GM18502 (cell line): ENCODE measurements around the gene RNF208.

Experiments used
- ATAC-seq: cut with Tn5 transposase; IDR thresholded peaks from one replicate; pipeline ENCODE4 v1.9.1; 2021; ENCODE audit warnings: mild to moderate bottlenecking; ENCODE audit not compliant: unreplicated experiment, poor library complexity

The RNF208 gene

DNA sequence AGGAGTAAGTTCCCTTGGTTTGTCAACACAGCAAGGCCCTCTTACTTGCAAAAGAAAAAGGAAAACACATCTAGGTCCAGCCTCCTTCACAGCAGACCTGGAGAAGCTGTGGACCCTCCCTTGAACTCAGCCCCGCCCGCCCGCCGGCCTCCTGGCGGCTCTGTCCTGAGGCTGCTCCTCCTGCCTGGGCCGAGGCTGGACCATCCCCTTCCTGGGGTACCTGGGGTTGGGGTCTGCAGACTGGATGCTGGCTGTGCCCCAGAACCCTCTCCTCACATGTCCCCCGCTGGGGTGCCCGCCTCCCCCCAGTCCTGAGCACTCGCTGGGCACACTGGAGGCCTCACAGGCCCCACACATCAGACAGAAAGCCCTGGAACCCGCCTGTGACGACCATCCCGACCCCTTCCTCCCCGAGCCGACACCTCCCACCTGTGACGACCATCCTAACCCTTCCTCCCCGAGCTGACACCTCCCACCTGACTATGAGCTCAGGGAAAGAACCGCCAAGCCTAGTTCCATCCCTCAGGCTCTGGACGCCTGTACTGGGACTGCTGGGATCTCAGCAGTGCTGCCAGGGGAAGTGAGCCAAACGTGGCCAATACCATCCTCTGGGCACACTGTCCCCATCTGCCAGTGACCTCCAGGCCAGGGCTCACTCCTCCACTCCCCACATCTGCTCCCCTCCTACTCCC is 43.0 kb downstream of the RNF208 start:
- ATAC-seq: no peak

DNA sequence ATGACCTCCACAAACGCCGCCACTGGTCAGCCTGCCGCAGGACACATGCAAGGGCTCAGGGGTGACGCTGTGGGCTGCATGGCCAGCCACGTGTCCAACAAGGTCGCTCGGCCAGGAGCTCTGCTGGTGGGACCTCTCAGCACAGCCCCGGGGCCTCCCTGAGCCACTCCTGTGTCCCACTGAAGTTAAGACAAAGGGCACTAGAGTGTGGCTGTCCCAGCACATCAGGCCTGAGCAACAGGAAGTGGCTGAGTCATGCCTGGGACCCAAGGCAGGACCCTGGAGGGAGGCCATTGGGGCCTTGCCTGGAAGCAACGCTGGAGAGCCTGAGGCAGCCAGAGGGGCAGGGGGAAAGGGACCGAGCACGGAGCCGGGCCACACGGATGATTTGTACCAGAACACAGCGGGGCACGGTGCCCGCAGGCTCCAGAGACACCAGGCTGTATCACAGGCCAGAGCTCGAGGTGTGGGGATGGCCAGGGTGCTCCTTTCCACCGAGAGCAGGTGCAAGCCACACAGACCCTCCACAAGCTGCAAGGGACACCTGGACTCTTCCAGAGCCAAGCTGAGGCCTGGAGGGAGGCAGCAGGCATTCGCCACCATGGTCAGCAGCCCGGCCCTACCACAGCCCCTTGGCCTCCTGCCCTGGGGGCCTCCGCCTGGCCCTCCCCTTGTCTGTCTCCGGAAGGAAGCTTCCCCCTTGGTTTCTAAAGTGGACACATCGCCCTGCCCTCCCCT is 43.7 kb downstream of the RNF208 start:
- ATAC-seq: no peak

DNA sequence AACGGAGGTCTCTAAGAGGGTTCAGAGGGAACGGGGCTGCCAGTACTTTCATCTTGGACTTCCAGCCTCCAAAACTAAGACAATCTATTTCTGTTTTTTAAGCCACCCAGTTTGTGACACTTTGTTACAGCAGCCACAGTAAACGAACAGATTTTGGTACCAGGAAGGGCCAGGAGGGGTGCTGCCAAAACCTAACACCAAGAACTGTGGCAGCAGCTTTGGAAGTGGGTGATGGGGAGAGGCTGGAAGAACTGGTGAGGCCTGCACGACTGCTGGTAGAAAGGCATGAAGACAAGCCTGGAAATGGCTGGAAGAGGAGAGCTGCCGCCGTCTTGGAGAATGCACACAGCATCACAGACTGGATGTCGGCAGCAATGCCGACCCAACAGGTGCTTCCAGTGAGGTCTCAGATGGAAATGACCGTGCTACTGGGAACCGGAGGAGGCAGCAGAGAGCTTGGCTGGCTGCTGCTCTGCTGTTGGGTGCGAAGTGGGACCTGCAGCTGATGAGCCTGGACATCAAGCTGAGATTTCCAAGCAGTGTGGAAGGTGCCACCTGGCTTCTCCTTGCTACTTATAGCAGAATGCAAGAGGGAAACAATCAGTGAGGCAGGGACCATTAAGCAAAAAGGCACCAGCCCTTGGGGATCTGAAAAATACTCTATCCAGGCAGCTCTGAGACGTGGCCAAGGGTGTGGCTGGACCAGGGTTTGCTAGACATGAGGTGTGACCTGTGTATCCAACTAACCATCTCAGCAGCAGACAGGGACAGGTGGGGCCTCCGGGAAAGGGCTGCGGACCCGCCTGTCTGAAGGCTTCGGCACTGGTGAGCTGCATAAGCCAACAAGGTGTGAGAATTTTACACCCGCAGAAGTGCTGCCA is 45.5 kb downstream of the RNF208 start:
- no peak for ATAC-seq

DNA sequence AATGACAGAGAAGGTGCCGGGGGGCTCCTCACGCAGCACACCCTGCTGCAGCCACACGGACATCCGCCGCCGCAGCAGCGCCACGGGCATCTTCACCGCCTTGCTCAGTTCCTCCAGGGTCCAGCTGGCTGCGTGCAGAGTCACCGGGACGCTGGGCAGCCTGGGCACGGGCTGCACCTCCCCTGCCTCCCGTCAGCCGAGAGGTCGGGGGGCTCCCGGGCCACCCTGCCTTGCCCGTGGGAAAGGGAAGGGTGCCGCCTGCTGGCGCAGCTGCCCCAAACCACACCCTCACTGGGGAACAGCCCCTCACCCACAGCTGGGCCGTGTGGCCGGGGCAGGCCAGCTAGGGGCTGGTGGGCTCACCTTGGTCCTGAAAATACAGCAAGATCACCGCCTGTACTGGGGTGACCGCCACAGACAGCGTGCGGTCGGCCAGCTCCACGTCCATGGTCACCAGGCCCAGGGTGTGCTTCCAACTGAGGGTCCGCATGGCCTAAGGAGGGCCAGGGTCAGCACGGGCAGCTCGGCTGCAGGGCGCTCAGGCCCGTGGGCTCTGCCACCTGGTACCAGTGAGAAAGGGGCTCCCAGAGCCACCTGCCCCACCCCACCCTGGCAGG is 46.6 kb downstream of the RNF208 start:
- no peak for ATAC-seq

DNA sequence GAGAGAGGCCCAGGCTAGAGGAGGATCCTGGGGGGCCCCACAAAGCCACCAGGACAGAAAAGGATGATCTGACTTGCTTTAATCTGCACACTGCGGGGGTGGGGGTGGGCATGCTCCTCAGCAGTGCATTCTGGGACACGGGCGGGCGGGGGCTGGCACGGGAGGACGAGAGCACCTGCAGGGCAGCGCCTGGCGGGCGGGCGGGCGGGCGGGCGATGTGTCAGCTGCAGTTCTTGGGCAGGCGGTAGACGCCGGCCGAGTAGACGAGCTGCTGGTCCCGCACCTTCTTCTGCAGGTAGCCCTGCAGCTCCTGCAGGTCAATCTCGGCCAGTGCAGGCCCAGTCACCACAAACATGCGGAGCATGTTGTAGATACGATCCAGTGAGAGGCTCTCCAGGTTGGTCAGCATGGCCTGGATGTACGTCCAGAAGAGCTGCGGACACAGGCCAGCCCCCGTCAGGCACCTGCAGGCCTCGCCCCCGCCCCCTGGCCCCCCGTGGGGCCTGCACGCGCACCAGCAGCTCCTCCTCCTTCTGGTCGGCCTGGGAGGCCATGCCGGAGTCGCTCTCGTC is 47.2 kb downstream of the RNF208 start:
- no peak for ATAC-seq

DNA sequence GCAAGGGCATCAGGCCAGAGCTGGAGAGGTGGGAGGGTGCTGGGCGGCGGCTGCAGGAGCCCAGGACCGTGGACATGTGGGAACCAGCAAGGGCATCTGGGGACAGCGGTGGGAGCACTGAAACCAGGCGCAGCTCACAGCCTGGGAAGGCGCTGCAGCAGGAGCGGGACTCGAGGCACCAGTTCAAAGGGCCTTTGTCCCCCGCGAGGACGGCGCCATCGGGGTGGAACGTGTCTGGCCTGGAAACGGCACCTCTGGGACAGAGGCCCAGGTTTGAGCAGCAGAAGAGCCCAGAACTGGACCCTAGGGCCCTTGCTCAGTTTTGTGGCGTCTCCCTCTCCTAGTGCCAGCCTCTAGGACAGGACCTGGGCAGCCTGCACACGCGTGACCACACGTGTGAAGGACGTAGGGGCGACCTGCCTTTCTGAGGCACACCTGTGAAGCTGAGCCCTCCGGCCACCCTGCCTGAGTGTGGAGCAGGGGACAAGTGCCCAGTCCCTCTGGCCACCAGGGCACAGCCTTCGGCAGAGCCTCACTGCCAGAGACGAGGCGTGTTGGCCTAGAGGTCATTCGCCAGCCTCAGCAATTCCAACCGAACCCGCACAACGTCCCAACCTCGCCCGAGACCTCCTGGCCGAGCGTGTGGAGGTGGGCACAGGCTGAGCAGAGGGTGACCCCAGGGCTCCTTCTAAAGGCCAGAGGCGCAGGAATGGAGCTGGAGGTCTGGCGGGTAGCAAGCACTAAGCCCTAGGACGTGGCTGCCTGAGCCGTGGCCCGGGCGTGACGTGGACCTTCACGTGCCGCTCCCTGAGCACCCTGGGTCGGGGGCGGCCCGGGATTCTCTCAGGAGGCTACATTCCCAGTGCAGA is 48.0 kb downstream of the RNF208 start:
- ATAC-seq: no peak

DNA sequence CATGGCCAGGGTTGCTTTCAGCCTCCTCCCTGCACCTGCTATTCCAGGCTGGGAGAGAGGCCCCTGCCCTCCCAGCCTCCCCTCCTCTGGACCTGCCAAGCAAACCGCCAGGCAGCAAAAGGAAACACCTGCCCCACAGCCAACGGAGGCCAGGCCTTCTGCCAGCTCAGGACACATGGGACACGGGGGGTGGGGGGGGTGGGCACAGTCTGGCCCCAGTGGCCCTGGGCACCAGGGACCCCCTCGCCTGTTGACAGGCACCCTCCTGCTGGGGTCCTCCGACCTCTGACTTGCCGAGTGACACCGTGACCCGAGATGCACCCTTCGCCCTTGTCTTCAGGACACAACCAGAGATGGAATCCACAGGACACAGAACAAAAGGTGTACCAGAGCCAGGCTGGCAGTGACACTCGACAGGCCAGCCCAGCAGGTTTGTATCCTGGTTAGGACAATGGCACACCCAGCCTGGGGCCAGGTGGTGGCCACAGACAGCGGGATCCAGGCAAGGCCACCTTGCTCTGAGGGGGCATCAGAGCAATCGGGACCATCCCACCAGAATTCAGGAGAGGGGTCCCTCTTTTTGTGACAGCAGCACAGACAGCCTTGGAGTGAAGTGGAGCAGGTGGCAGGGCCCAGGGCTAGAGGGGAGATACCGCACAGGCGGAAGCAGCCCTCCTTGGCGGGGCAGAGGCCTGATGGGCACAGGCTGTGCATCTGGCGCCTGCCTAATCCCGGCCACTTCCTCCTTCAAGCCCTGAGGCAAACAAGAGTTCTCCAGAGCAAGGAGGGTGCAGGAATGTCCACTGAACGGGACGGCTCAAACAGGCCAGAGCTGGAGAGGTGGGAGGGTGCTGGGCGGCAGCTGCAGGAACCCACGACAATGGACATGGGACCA is 48.9 kb downstream of the RNF208 start:
- no peak for ATAC-seq

DNA sequence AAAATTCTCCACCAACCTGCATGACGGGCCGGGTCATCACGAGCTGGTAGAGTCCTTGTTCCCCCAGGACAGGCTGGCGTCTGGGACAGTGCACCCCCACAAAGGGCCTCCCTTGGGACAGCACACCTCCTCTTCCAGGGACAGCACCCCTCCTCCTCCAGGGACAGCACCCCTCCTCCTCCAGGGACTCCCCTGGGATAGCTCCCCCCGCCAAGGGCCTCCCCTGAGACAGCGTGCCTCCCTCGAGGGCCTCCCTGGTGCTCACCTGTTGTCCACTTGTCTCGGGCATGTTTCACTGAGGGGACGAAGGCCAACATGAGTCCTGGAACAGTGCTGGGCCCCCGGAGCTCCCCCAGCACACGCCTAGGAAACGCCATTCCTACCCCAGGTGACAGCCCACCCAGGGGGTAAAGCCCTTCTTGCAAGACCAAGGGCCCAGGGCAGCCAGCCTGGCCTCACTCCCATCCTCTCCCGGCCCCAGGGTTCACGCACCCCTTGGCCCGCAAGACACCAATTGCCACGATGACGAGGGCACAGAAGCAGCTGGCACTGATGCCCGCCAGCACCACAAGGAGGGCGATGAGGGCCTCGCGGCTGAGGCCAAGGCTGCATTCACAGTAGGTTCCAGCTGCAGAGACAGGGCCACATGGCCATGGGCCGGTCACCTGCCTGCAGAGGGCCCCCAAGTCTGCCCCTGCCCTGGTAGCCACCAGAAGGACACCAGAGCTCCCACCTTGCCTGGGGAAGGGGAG is 50.7 kb downstream of the RNF208 start:
- ATAC-seq: no peak

DNA sequence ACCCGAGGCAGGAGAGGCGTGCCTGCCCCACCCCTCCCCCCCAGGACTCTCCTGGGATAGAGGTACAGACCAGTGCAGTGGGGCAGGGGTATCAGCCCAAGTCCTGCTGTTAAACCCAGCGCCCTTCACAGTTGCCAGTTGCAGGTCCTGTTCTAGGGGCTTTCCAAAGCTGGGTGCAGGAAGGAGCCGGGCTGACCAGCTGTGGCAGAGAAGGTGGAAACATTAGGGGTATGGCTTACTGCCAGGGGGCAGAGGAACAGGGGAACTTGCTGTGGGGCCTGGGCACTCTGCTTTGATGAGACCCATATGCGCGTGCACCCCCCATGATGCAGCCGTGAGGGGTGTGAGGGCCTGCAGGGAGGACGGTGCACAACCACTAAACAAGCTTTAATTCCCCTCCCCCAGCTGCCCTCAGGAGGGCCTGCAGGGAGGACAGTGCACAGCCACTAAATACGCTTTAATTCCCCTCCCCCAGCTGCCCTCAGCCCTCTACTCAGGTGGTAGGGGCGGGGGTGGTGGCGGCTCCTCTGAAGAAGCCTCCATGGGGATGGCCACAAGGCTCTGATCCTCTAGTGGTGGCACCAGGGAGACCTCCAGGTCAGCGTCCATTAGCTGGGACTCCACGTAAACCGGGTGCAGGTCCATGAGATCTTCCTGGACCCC is 51.4 kb downstream of the RNF208 start:
- no peak for ATAC-seq
